ENCODE measurements around the gene TMEM272.
A peak's percentile ranks its signal among the peaks of the same experiment; 100 is the strongest.

Gene TMEM272

GRCh38 chr13:51804295-51805172 lies 40.4 kb downstream of the TMEM272 start:
- DNase-seq: peak; percentile 56

GRCh38 chr13:51803422-51804294 lies 41.3 kb downstream of the TMEM272 start, which contains the start of gene DHRS12:
Gene DHRS12, minus strand, starts transcription at chr13:51804163. Its CDS starts 4,504 bp downstream, at chr13:51799659.
- peak; percentile 82 for DNase-seq

GRCh38 chr13:51802631-51803418 lies 42.2 kb downstream of the TMEM272 start:
- DNase-seq: no peak

- no peak for DNase-seq
These were observed 43.3 kb downstream of the TMEM272 start for GRCh38 chr13:51801631-51802099.

GRCh38 chr13:51800486-51800885 lies 44.5 kb downstream of the TMEM272 start:
- DNase-seq: no peak

GRCh38 chr13:51799261-51799660 lies 45.7 kb downstream of the TMEM272 start:
- no peak for DNase-seq

- peak; percentile 73 for DNase-seq
These were observed 47.1 kb downstream of the TMEM272 start for GRCh38 chr13:51797664-51798488.

- DNase-seq: no peak
These were observed 48.4 kb downstream of the TMEM272 start for GRCh38 chr13:51796546-51796945.

GRCh38 chr13:51795419-51795818 lies 49.6 kb downstream of the TMEM272 start:
- no peak for DNase-seq

- no peak for DNase-seq
These were observed 50.0 kb downstream of the TMEM272 start for GRCh38 chr13:51794964-51795363.

GRCh38 chr13:51793570-51794271 lies 51.3 kb downstream of the TMEM272 start:
- DNase-seq: peak; percentile 77

- no peak for DNase-seq
These were observed 58.3 kb downstream of the TMEM272 start for GRCh38 chr13:51786425-51787265.

- DNase-seq: no peak
These were observed 59.1 kb downstream of the TMEM272 start for GRCh38 chr13:51785712-51786424.

- DNase-seq: no peak
These were observed 60.9 kb downstream of the TMEM272 start for GRCh38 chr13:51784097-51784496.

- DNase-seq: no peak
These were observed 61.4 kb downstream of the TMEM272 start for GRCh38 chr13:51783428-51784094.

- no peak for DNase-seq
These were observed 62.8 kb downstream of the TMEM272 start for GRCh38 chr13:51782026-51782710.

GRCh38 chr13:51781246-51782022 lies 63.5 kb downstream of the TMEM272 start:
- peak; percentile 16 for DNase-seq

Measured in stimulated activated CD4-positive, alpha-beta T cell treated with anti-CD3 and anti-CD28 coated beads, Interleukin-4, amount 100 ng/mL, for 24 hours (primary cell).